Astrocyte (in vitro differentiated cells and primary cell): Measurements from ENCODE around the gene SRP9. TPM values are rescaled to one million over a fixed set of nuclear protein-coding genes. Genes with fewer than 3 reads are reported as not detected.

Experiments used
- DNase-seq: peaks from one replicate; pipeline ENCODE4 v3.0.0-alpha.2; 2010; ENCODE audit warnings: low read depth
- FAIRE-seq: peaks from 2 replicates; lab custom pipeline; 2011; peaks lifted over from hg19 to GRCh38; lab: Jason Lieb, UNC
- H2AFZ ChIP-seq: 2 replicates; pipeline ENCODE4 v1.6.0; 2012; ENCODE audit warnings: low read depth, low read length, inconsistent platforms
- H3K27ac ChIP-seq: 2 replicates; pipeline ENCODE4 v1.5.1; 2011; ENCODE audit warnings: low read depth, low read length, inconsistent platforms
- H3K27me3 ChIP-seq: 2 replicates; pipeline ENCODE4 v1.6.0; 2011; ENCODE audit warnings: low read length, inconsistent platforms; ENCODE audit not compliant: insufficient read depth
- H3K36me3 ChIP-seq: 2 replicates; pipeline ENCODE4 v1.5.1; 2011; ENCODE audit warnings: low read length, inconsistent platforms; ENCODE audit not compliant: insufficient read depth
- H3K4me1 ChIP-seq: 2 replicates; pipeline ENCODE4 v1.5.1; 2011; ENCODE audit warnings: low read length, inconsistent platforms; ENCODE audit not compliant: insufficient read depth
- H3K4me2 ChIP-seq: 2 replicates; pipeline ENCODE4 v1.6.0; 2012; ENCODE audit warnings: low read length, inconsistent platforms
- H3K4me3 ChIP-seq: 2 replicates; pipeline ENCODE4 v1.5.1; 2011; ENCODE audit warnings: low read depth, mild to moderate bottlenecking, low read length, inconsistent platforms; ENCODE audit not compliant: insufficient read depth
- H3K79me2 ChIP-seq: 2 replicates; pipeline ENCODE4 v1.6.0; 2012; ENCODE audit warnings: mild to moderate bottlenecking, low read length, inconsistent platforms; ENCODE audit not compliant: insufficient read depth
- H3K9ac ChIP-seq: 2 replicates; pipeline ENCODE4 v1.6.0; 2012; ENCODE audit warnings: mild to moderate bottlenecking, low read length, inconsistent platforms
- H3K9me3 ChIP-seq: 2 replicates; pipeline ENCODE4 v1.5.1; 2012; ENCODE audit warnings: low read depth, mild to moderate bottlenecking, low read length, inconsistent platforms; ENCODE audit not compliant: insufficient read depth
- H4K20me1 ChIP-seq: 2 replicates; pipeline ENCODE4 v1.6.0; 2012; ENCODE audit warnings: low read length, inconsistent platforms; ENCODE audit not compliant: insufficient read depth
- H3K27ac Mint-ChIP-seq: one replicate; pipeline ENCODE4 v1.8.0; 2021; ENCODE audit warnings: mild to moderate bottlenecking, mixed read lengths; ENCODE audit not compliant: unreplicated experiment
- H3K27me3 Mint-ChIP-seq: one replicate; pipeline ENCODE4 v1.8.0; 2021; ENCODE audit warnings: low read depth, mixed read lengths; ENCODE audit not compliant: unreplicated experiment
- H3K36me3 Mint-ChIP-seq: one replicate; pipeline ENCODE4 v1.8.0; 2021; ENCODE audit warnings: low read depth, mixed read lengths; ENCODE audit not compliant: unreplicated experiment
- H3K4me1 Mint-ChIP-seq: one replicate; pipeline ENCODE4 v1.8.0; 2021; ENCODE audit warnings: low read depth, mixed read lengths; ENCODE audit not compliant: unreplicated experiment
- H3K4me3 Mint-ChIP-seq: one replicate; pipeline ENCODE4 v1.8.0; 2021; ENCODE audit warnings: mild to moderate bottlenecking, moderate library complexity, mixed read lengths; ENCODE audit not compliant: unreplicated experiment
- H3K9me3 Mint-ChIP-seq: one replicate; pipeline ENCODE4 v1.8.0; 2021; ENCODE audit warnings: mild to moderate bottlenecking, mixed read lengths; ENCODE audit not compliant: unreplicated experiment
- EZH2 ChIP-seq: IDR thresholded peaks from 2 replicates; pipeline ENCODE4 v1.6.1; 2012; ENCODE audit warnings: mild to moderate bottlenecking, low read length, inconsistent platforms; ENCODE audit not compliant: insufficient read depth
- total RNA-seq: library from RNA; stranded (reverse); gene quantifications from 2 replicates; pipeline ENCODE4 v1.2.1, GENCODE V29; 2021
- TF ChIP-seq, protein P1 (sequence below): IDR thresholded peaks from 2 replicates; pipeline ENCODE4 v1.5.1; 2011; ENCODE audit warnings: low read depth, mild to moderate bottlenecking, inconsistent platforms, low read length, moderate library complexity; ENCODE audit not compliant: insufficient read depth

Gene SRP9
- total RNA-seq, 1 donor from 2014 or later: 269 TPM

DNA sequence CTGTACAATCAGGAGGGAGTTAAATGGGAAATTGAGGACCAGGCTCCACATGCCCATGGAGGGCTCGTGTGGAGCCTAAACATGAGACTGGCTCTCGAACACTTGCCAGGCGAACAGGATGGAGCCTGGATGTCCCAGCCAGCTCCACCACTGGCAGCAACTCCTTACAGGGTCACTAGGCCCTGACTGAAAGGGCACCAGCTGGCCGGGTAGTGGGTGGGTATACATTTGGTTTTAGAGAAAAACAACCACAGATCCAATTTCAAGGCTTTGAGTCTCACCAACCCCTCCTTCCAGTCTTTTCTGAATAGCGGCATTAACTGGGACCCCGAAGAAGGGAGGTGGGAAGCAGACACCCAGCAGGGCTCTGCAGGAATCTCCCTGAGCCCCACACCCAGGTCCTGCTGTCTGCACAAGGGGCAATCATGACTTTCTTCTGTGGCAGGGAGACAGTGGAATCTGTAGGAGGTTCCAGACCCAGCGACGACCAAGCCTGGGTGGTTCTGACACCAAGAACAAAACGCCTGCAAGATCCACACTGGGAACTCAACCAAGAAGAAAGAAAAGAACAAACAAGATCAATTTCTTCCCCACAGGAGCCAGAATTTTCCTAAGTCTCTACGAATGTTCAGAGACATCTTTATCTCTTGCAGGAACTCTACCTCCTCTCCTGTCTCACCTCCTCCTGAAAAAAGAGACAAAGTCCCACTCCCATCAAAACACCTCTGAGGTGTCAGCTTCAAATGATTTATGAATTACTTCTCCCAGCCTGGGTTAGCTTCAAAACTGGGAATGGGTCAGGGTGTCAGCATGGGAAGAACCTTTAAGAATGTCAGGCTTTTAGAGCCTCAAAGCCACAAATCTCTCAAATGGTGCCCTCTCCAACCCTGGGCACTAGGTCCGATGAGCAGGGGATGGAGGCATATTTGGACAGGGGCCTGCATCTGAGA lies 26.5 kb upstream of the SRP9 start:
- peaks cover 2% of the 10 kb centered on the region for H3K27me3 ChIP-seq
- no peak overlapping the region for H3K27ac ChIP-seq
- Mint-ChIP-seq H3K9me3 (no peaks in the 10 kb centered on the region), H3K27me3 (peaks cover 3% of the 10 kb centered on the region), H3K27ac (no peak overlapping the region), H3K36me3 (peaks cover 5% of the 10 kb centered on the region), H3K4me1 (peaks cover 36% of the 10 kb centered on the region), H3K4me3 (no peak overlapping the region)
- FAIRE-seq (no peak), DNase-seq (no peak)
- no peak overlapping the region for H3K4me3 ChIP-seq
- no peaks in the 10 kb centered on the region for H3K9me3 ChIP-seq
- no peaks in the 10 kb centered on the region for H3K79me2 ChIP-seq
- H3K4me1 ChIP-seq: peaks cover 21% of the 10 kb centered on the region
- H4K20me1 ChIP-seq: no peaks in the 10 kb centered on the region
- no peak overlapping the region for H3K4me2 ChIP-seq
- TF ChIP-seq, protein P1, sequence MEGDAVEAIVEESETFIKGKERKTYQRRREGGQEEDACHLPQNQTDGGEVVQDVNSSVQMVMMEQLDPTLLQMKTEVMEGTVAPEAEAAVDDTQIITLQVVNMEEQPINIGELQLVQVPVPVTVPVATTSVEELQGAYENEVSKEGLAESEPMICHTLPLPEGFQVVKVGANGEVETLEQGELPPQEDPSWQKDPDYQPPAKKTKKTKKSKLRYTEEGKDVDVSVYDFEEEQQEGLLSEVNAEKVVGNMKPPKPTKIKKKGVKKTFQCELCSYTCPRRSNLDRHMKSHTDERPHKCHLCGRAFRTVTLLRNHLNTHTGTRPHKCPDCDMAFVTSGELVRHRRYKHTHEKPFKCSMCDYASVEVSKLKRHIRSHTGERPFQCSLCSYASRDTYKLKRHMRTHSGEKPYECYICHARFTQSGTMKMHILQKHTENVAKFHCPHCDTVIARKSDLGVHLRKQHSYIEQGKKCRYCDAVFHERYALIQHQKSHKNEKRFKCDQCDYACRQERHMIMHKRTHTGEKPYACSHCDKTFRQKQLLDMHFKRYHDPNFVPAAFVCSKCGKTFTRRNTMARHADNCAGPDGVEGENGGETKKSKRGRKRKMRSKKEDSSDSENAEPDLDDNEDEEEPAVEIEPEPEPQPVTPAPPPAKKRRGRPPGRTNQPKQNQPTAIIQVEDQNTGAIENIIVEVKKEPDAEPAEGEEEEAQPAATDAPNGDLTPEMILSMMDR: no peak
- TF ChIP-seq EZH2: no peak
- no peak overlapping the region for H2AFZ ChIP-seq
- H3K9ac ChIP-seq: no peak overlapping the region
- H3K36me3 ChIP-seq: no peaks in the 10 kb centered on the region

DNA sequence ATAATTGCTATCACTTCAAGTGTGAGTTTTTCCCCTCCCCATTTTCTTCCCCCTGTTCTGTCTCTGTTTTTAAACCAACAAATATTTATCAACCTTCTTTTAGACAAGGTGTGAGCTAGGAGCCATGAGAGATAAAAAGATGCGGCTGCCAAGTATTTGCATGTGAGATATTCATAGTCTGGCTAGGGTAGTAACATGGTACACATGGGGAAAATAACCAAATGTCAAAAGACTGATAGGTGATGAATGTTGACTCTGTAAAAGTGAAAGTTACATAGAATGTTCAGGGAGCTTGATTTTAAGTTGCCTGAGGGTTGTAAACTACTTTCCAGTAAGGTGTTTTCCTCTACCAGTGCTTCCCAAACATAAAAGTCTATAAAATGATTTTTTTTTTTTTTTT lies 25.4 kb upstream of the SRP9 start:
- Histone ChIP-seq H3K27me3 (peaks cover 2% of the 10 kb centered on the region), H3K4me2 (no peak overlapping the region), H3K4me3 (no peak overlapping the region), H2AFZ (no peak overlapping the region), H3K27ac (no peak overlapping the region), H3K4me1 (peaks cover 20% of the 10 kb centered on the region), H3K79me2 (no peaks in the 10 kb centered on the region), H4K20me1 (no peaks in the 10 kb centered on the region), H3K9me3 (no peaks in the 10 kb centered on the region), H3K36me3 (no peaks in the 10 kb centered on the region), H3K9ac (no peak overlapping the region)
- Mint-ChIP-seq H3K4me3 (peak overlapping the region; percentile 10), H3K27ac (peak overlapping the region; percentile 4), H3K4me1 (peaks cover 40% of the 10 kb centered on the region), H3K27me3 (peaks cover 3% of the 10 kb centered on the region), H3K36me3 (peaks cover 5% of the 10 kb centered on the region), H3K9me3 (no peaks in the 10 kb centered on the region)
- no peak for FAIRE-seq
- TF ChIP-seq, protein P1: no peak
- TF ChIP-seq EZH2: no peak
- DNase-seq: no peak
